ENCODE data around the gene TVP23B.

TVP23B gene

DNA sequence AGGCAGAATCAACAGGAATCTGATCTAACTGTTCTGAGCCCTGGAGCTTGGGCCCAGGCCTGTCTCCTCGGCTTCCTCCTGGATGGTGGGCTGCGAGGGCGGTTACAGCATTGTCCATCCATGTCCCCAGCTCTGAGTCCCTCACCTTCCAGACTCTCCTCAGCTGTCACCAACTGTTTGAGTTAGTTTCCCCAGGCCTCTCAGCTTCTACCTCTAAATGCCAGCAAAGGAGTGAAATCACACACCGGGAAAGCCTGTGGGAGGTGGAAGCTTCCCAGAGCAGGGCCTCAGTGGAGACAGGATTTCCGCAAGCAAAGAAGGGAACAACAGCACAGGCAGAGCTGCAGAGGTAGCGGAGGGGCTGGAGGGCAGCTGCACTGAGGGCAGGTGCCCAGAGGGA is 67.5 kb downstream of the TVP23B start:
- Histone ChIP-seq H3K4me2 (ENCODE audit: low read length) (no peak overlapping the region), H3K4me1 (no peaks in the 10 kb centered on the region), H2AFZ (no peak overlapping the region), H3K9ac (no peak overlapping the region), H3K36me3 (ENCODE audit: control insufficient read depth, insufficient read depth, low read length) (no peaks in the 10 kb centered on the region), H3K27ac (no peak overlapping the region), H3K4me3 (ENCODE audit: low read depth, low read length) (no peak overlapping the region), H3K79me2 (no peaks in the 10 kb centered on the region), H3K9me3 (ENCODE audit: control insufficient read depth, low read length) (no peaks in the 10 kb centered on the region), H3K27me3 (ENCODE audit: control insufficient read depth, insufficient read depth, low read length) (no peaks in the 10 kb centered on the region)
- TF ChIP-seq, protein P1, sequence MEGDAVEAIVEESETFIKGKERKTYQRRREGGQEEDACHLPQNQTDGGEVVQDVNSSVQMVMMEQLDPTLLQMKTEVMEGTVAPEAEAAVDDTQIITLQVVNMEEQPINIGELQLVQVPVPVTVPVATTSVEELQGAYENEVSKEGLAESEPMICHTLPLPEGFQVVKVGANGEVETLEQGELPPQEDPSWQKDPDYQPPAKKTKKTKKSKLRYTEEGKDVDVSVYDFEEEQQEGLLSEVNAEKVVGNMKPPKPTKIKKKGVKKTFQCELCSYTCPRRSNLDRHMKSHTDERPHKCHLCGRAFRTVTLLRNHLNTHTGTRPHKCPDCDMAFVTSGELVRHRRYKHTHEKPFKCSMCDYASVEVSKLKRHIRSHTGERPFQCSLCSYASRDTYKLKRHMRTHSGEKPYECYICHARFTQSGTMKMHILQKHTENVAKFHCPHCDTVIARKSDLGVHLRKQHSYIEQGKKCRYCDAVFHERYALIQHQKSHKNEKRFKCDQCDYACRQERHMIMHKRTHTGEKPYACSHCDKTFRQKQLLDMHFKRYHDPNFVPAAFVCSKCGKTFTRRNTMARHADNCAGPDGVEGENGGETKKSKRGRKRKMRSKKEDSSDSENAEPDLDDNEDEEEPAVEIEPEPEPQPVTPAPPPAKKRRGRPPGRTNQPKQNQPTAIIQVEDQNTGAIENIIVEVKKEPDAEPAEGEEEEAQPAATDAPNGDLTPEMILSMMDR (IDR thresholded peaks at IDR 0.05), result no peak

GRCh38 chr17:18850679-18851078 is 69.7 kb downstream of the TVP23B start:
- Histone ChIP-seq H3K27me3 (ENCODE audit: control insufficient read depth, insufficient read depth, low read length) (no peaks in the 10 kb centered on the region), H3K36me3 (ENCODE audit: control insufficient read depth, insufficient read depth, low read length) (no peaks in the 10 kb centered on the region), H3K9me3 (ENCODE audit: control insufficient read depth, low read length) (no peaks in the 10 kb centered on the region), H3K4me1 (peaks cover 3% of the 10 kb centered on the region), H2AFZ (no peak overlapping the region), H3K79me2 (no peaks in the 10 kb centered on the region), H3K4me2 (ENCODE audit: low read length) (no peak overlapping the region), H3K27ac (no peak overlapping the region), H3K9ac (no peak overlapping the region), H3K4me3 (ENCODE audit: low read depth, low read length) (no peak overlapping the region)
- TF ChIP-seq, protein P1 (IDR thresholded peaks at IDR 0.05), result no peak

- Histone ChIP-seq H3K4me2 (ENCODE audit: low read length) (no peak overlapping the region), H3K36me3 (ENCODE audit: control insufficient read depth, insufficient read depth, low read length) (no peaks in the 10 kb centered on the region), H3K9me3 (ENCODE audit: control insufficient read depth, low read length) (no peaks in the 10 kb centered on the region), H3K27ac (no peak overlapping the region), H3K4me3 (ENCODE audit: low read depth, low read length) (no peak overlapping the region), H3K9ac (no peak overlapping the region), H3K79me2 (no peaks in the 10 kb centered on the region), H3K27me3 (ENCODE audit: control insufficient read depth, insufficient read depth, low read length) (no peaks in the 10 kb centered on the region), H3K4me1 (peaks cover 3% of the 10 kb centered on the region), H2AFZ (no peak overlapping the region)
- TF ChIP-seq, protein P1 (IDR thresholded peaks at IDR 0.05), result no peak
Measured at GRCh38 chr17:18851201-18851600, 70.2 kb downstream of the TVP23B start.

DNA sequence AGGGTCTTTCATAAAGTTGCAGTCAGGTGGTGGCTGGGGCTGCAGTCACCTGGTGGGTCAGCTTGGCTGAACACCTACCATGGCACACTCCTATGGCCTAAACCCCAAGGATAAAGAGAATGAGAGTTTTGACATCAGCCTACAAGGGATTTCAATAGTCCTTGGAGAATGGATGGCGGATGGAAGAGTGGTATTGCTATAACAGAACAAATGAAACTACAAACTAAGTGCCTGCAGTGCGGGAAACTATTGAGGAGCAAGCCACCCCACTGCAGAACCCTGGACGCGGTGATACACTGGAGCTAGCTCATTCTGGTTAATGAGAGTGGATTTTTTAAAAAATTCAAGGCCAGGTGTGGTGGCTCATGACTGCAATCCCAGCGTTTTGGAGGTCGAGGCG is 74.0 kb downstream of the TVP23B start:
- no peaks in the 10 kb centered on the region for H3K36me3 ChIP-seq (ENCODE audit: control insufficient read depth, insufficient read depth, low read length)
- no peak overlapping the region for H3K4me3 ChIP-seq (ENCODE audit: low read depth, low read length)
- no peak overlapping the region for H3K27ac ChIP-seq
- peaks cover 5% of the 10 kb centered on the region for H3K4me1 ChIP-seq
- no peak overlapping the region for H3K9ac ChIP-seq
- H3K4me2 ChIP-seq (ENCODE audit: low read length), result peak overlapping the region; percentile 99
- no peaks in the 10 kb centered on the region for H3K9me3 ChIP-seq (ENCODE audit: control insufficient read depth, low read length)
- H3K79me2 ChIP-seq, result no peaks in the 10 kb centered on the region
- H2AFZ ChIP-seq, result no peak overlapping the region
- H3K27me3 ChIP-seq (ENCODE audit: control insufficient read depth, insufficient read depth, low read length), result no peaks in the 10 kb centered on the region
- TF ChIP-seq, protein P1 (IDR thresholded peaks at IDR 0.05), result no peak

DNA sequence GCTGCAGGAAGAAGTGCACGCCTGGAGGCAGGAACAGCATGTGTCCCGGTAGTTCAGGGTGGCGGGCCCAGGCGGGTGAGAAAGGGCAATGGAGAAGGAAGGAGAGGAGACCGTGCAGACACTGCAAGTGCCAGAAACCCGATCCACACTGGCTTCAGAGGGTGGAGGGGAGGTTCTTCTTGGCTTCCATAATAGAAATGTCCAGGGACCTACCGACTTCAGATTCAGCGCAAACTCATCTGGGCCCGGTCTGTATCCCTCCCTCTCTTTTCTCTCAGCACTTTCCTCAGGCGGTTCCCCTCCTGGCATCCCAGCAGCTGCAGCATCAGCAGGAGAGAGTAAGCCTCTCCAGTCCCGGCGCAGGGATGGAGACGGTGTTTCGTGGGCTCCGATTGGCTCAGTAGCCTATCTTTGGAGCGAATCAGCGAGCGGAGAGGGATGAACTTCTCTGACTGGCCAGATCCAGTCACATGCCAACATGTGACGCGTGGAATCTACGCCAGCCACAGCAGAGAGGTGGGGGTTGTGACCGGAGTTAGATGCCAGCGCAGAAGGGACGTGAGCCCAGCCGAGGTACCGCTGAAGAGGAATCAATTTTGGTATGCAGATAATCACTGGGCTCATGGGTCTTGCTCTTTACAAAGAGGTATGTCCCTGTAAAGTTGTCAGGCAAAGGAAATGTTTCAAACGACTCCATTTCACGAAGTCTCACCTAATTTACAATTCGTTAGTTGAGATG is 75.0 kb downstream of the TVP23B start:
- no peaks in the 10 kb centered on the region for H3K36me3 ChIP-seq (ENCODE audit: control insufficient read depth, insufficient read depth, low read length)
- H3K9me3 ChIP-seq (ENCODE audit: control insufficient read depth, low read length), result no peaks in the 10 kb centered on the region
- TF ChIP-seq, protein P1 (IDR thresholded peaks at IDR 0.05), result no peak
- peak overlapping the region; percentile 80 for H3K27ac ChIP-seq
- no peak overlapping the region for H3K9ac ChIP-seq
- H3K27me3 ChIP-seq (ENCODE audit: control insufficient read depth, insufficient read depth, low read length), result no peaks in the 10 kb centered on the region
- H3K4me1 ChIP-seq, result peaks cover 5% of the 10 kb centered on the region
- H3K79me2 ChIP-seq, result no peaks in the 10 kb centered on the region
- H3K4me2 ChIP-seq (ENCODE audit: low read length), result peak overlapping the region; percentile 99
- peak overlapping the region; percentile 89 for H3K4me3 ChIP-seq (ENCODE audit: low read depth, low read length)
- peak overlapping the region; percentile 95 for H2AFZ ChIP-seq
